ENCODE results near the gene NRDC.
"Not testable (repeated sequence)": the region's sequence is repeated elsewhere in the genome, so short reads cannot be mapped to it uniquely, and the experiment has no call there.

NRDC gene

DNA sequence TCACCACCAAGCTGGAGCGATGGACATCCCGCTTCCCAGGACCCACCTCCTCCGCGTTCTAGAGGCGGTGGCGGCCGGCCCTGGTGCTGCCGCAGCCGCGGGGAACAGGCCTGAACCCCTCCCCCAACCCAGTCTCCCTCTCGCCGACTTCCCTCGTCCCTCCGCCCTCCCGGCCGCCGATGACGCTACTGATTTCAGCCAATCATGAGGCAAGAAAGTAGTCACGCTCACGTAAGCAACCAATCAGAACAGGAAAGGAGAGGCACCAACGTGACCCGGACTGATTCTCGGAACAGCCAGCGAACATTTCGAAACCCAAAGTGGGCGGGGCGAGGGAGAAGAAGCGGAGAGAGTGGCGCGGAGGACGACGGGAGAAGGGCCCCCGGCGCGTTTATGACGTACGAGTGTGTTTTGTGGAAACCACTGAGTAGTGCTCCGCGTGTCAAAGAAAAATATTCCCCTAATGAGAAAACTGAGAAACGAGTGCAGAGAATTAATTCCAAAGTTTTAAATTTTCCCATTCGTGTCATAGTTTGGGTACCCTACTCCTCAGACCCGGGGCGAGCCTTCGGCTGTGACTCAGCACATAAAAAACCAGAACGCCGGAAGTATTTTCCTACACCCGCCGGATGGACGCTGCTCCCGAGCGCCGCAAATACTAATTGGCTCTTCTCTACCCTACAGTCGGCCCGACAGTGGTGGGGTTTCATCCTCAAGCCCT is at the start of gene NRDC:
TSS of gene NRDC (minus strand) at position 112 of the 721 bp plus-strand sequence. CDS start 112 bp downstream, outside the sequence.
- DNase-seq (ENCODE audit: low read depth in 2 of 2), result peak; percentile 99

GRCh38 chr1:51927029-51927428 is 48.5 kb upstream of the NRDC start:
- no peak for DNase-seq (ENCODE audit: low read depth in 2 of 2)

DNA sequence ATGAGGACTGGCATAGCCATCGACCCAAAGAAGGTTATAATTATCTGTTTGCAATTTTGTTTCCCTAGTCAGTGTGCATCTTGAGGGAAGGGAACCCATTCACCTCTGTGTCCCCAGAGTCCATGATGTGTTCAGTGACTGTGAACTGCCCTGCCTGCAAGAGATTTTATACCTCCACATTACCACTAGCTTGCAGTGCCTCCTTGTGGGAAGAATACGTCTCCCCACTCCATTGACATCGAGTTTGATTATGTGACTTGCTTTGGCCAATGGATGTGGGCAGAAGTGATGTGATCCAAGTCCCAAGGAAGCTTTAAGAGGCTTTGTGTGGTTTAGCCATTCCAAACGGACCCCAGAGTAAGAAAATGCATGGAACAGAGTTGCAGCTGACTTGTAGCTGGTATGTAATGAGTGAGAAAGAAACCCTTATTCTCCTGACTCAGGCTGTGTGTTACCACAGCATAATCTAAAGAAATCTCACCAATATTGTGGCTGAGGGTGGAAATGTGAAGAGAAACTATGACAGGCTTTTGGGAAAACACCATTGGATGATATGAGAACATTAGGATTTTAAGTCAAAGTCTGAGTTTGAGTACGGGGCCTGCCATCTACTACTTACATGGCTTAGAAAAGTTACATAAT is 47.8 kb upstream of the NRDC start:
- DNase-seq (ENCODE audit: low read depth in 2 of 2), result no peak

DNA sequence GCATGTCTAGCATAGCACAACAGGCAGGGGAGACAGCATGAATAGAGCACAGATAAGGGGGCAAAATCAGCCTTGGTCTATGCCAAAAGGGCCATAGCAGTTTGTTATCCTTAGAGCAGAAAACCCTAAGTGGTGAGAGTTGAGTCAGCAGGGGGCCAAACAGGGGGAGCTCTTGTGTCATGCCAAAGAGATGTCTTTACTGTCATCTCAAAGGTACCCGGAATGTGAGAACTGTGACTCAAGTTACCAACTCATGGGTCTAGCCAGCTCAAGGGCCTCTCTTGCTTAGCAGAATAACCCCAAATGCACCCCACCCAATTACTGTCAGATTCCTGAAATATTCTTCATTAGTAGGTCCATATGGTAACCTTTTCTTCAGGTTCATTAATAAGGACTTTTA is 45.9 kb upstream of the NRDC start:
- DNase-seq (ENCODE audit: low read depth in 2 of 2), result peak in 1 of 2 donors; percentile 11

GRCh38 chr1:51922040-51922439 is 43.5 kb upstream of the NRDC start:
- DNase-seq (ENCODE audit: low read depth in 2 of 2), result no peak

- DNase-seq (ENCODE audit: low read depth in 2 of 2), result no peak
Measured at GRCh38 chr1:51920130-51920529, 41.6 kb upstream of the NRDC start.

GRCh38 chr1:51919684-51920083 is 41.2 kb upstream of the NRDC start:
- no peak for DNase-seq (ENCODE audit: low read depth in 2 of 2)

- no peak for DNase-seq (ENCODE audit: low read depth in 2 of 2)
Measured at GRCh38 chr1:51916587-51917405, 38.3 kb upstream of the NRDC start.

GRCh38 chr1:51915951-51916350 is 37.4 kb upstream of the NRDC start:
- DNase-seq (ENCODE audit: low read depth in 2 of 2), result no peak

- no peak for DNase-seq (ENCODE audit: low read depth in 2 of 2)
Measured at GRCh38 chr1:51912881-51913280, 34.4 kb upstream of the NRDC start.

- no peak for DNase-seq (ENCODE audit: low read depth in 2 of 2)
Measured at GRCh38 chr1:51910221-51911000, 31.9 kb upstream of the NRDC start.

GRCh38 chr1:51908499-51908898 is 30.0 kb upstream of the NRDC start:
- DNase-seq (ENCODE audit: low read depth in 2 of 2), result no peak

GRCh38 chr1:51907079-51907702 is 28.7 kb upstream of the NRDC start:
- no peak for DNase-seq (ENCODE audit: low read depth in 2 of 2)

GRCh38 chr1:51906306-51907078 is 28.0 kb upstream of the NRDC start:
- no peak for DNase-seq (ENCODE audit: low read depth in 2 of 2)

- DNase-seq (ENCODE audit: low read depth in 2 of 2), result no peak
Measured at GRCh38 chr1:51902456-51902855, 23.9 kb upstream of the NRDC start.

- no peak for DNase-seq (ENCODE audit: low read depth in 2 of 2)
Measured at GRCh38 chr1:51901151-51901550, 22.6 kb upstream of the NRDC start.

DNA sequence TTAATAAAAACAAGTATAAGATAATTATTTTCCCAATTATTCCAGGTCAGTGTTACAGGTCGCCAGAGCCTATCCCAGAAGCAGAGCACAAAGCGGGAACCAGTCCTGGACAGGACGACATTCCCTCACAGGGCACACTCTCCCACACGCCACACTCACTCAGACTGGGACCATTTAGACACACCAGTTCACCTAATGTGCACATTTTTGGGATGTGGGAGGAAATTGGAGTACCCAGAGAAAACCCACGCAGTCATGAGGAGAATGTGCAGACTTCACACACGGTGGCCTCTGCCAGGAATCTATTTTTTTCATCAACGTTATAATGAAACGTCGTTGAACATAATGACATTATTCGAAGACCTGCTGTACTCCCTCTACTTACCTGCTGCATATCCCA is 20.5 kb upstream of the NRDC start:
- DNase-seq (ENCODE audit: low read depth in 2 of 2), result no peak

DNA sequence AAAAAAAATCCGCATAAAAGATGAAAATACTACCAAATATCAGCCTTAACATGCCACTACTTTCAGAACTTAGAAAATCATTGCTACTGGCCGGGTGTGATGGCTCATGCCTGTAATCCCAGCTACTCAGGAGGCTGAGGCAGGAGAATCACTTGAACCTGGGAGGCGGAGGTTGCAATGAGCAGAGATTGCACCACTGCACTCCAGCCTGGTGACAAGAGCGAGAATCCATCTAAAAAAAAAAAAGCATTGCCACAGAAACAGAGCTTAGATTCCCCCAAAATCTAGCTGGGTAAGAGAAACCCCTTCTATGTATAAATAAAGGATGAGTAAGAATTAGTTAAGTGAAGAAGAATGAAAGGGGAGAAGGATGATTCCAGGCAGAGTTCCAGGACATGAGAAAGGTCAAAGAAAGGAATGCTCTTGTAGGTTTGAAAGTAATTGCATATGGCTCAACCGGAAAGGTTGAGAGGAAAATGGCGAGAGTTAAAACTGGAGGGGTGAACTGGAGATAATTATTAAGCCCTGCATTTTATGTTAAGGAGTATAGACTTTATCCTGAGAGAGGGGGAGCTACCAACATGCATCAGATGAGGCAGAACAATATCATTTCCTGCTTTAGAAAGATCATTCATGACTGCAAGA is 19.7 kb upstream of the NRDC start:
- DNase-seq (ENCODE audit: low read depth in 2 of 2), result no peak

GRCh38 chr1:51897699-51898031 is 19.1 kb upstream of the NRDC start:
- no peak for DNase-seq (ENCODE audit: low read depth in 2 of 2)

DNA sequence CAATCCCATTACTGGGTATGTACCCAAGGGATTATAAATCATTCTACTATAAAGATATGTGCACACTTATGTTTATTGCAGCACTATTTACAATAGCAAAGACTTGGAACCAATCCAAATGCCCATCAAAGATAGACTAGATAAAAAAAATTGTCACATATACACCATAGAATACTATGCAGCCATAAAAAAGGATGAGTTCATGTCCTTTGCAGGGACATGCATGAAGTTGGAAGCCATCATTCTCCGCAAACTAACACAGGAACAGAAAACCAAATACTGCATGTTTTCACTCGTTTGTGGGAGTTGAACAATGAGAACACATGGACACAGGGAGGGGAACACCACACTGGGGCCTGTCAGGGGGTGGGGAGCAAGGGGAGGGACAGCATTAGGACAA is 16.2 kb upstream of the NRDC start:
- DNase-seq (ENCODE audit: low read depth in 2 of 2), result not testable (repeated sequence)
